Keratinocyte (primary cell): ENCODE data around the gene MAGI2. TPM values are rescaled to one million over a fixed set of nuclear protein-coding genes. Genes with fewer than 3 reads are reported as not detected.

Experiments used
- DNase-seq: peaks from one replicate; pipeline ENCODE4 v3.0.0-alpha.2; 2011; ENCODE audit warnings: low read depth, missing footprints, low spot score
- FAIRE-seq: peaks from 2 replicates; lab custom pipeline; 2011; peaks lifted over from hg19 to GRCh38; lab: Jason Lieb, UNC
- H2AFZ ChIP-seq: 2 replicates; pipeline ENCODE4 v1.6.0; 2012; ENCODE audit warnings: low read length, control low read depth, inconsistent platforms; ENCODE audit not compliant: control insufficient read depth
- H3K27ac ChIP-seq: 2 replicates; pipeline ENCODE4 v1.5.1; 2011; ENCODE audit warnings: low read length; ENCODE audit not compliant: control insufficient read depth, insufficient read depth
- H3K27me3 ChIP-seq: 3 replicates; pipeline ENCODE4 v1.6.0; 2011; ENCODE audit warnings: low read length; ENCODE audit not compliant: control insufficient read depth, insufficient read depth; ENCODE audit errors: extremely low read depth
- H3K36me3 ChIP-seq, 2 experiments: 2 replicates in 1 of 2; 3 replicates in 1 of 2; pipeline ENCODE4 v1.5.1; 2011; ENCODE audit warnings: low read length in 2 of 2, mild to moderate bottlenecking in 1 of 2; ENCODE audit not compliant: control insufficient read depth in 2 of 2, insufficient read depth in 2 of 2; ENCODE audit errors: extremely low read depth in 1 of 2
- H3K4me1 ChIP-seq: 3 replicates; pipeline ENCODE4 v1.5.1; 2011; ENCODE audit warnings: low read length; ENCODE audit not compliant: control insufficient read depth, insufficient read depth; ENCODE audit errors: extremely low read depth
- H3K4me2 ChIP-seq: 3 replicates; pipeline ENCODE4 v1.6.0; 2011; ENCODE audit warnings: low read depth, low read length; ENCODE audit not compliant: control insufficient read depth, insufficient read depth; ENCODE audit errors: extremely low read depth
- H3K4me3 ChIP-seq, 3 experiments: fragments of 200-600 bp in 1 of 3; sonication (generic) in 1 of 3; 2 replicates in 2 of 3; 3 replicates in 1 of 3; pipeline ENCODE4 v1.5.1; 2011 to 2016; ENCODE audit warnings: low read length in 3 of 3, mild to moderate bottlenecking in 3 of 3, control low read depth in 2 of 3, inconsistent platforms in 1 of 3, low read depth in 1 of 3, mixed read lengths in 1 of 3, mixed run types in 1 of 3, moderate library complexity in 1 of 3; ENCODE audit not compliant: control insufficient read depth in 2 of 3, insufficient read depth in 2 of 3; ENCODE audit errors: extremely low read depth in 1 of 3
- H3K79me2 ChIP-seq: 2 replicates; pipeline ENCODE4 v1.6.0; 2012; ENCODE audit warnings: low read length; ENCODE audit not compliant: control insufficient read depth, insufficient read depth
- H3K9ac ChIP-seq: 3 replicates; pipeline ENCODE4 v1.6.0; 2011; ENCODE audit warnings: low read length; ENCODE audit not compliant: control insufficient read depth, insufficient read depth; ENCODE audit errors: extremely low read depth
- H3K9me1 ChIP-seq: 3 replicates; pipeline ENCODE4 v1.6.0; 2011; ENCODE audit warnings: low read length; ENCODE audit not compliant: control insufficient read depth, insufficient read depth; ENCODE audit errors: extremely low read depth
- H3K9me3 ChIP-seq: 2 replicates; pipeline ENCODE4 v1.5.1; 2012; ENCODE audit warnings: low read depth, low read length; ENCODE audit not compliant: control insufficient read depth
- H4K20me1 ChIP-seq: 3 replicates; pipeline ENCODE4 v1.6.0; 2011; ENCODE audit warnings: low read length; ENCODE audit not compliant: control insufficient read depth, insufficient read depth; ENCODE audit errors: extremely low read depth
- CTCF ChIP-seq, 3 experiments: IDR thresholded peaks in 1 of 3; conservative IDR thresholded peaks in 1 of 3; optimal IDR thresholded peaks in 1 of 3; 2 replicates in 2 of 3; 3 replicates in 1 of 3; pipeline versions ENCODE3 to v1.5.1; 2011; ENCODE audit warnings: low read length in 3 of 3, mild to moderate bottlenecking in 3 of 3, moderate library complexity in 2 of 3, control low read depth in 1 of 3, inconsistent platforms in 1 of 3; ENCODE audit not compliant: insufficient read depth in 2 of 3; ENCODE audit errors: extremely low read depth in 1 of 3
- EZH2 ChIP-seq: IDR thresholded peaks from one replicate; pipeline ENCODE4 v1.6.1; 2012; ENCODE audit warnings: inconsistent platforms, mild to moderate bottlenecking, low read length, moderate library complexity
- dilution Hi-C: fragments of 300-500 bp; cut with MboI; formaldehyde crosslinking; loops from one replicate; pipeline ENCODE4 v1.7.0; 2020; ENCODE audit warnings: low sequenced_read_pairs; ENCODE audit not compliant: extremely low pct_ligation_motif_present
- polyA plus RNA-seq, 5 experiments: library from polyadenylated mRNA; depleted of rRNA in 3 of 5; stranded (reverse) in 3 of 5; stranded (forward) in 1 of 5; unstranded in 1 of 5; fragments of >200 nt; gene quantifications; 1 replicate in 1 of 5; 2 replicates in 3 of 5; 3 replicates in 1 of 5; pipeline versions ENCODE4 v1.2.1 to v1.2.3, GENCODE V29; 2011 to 2012; ENCODE audit warnings: missing spikeins in 2 of 5, low read depth in 1 of 5, low replicate concordance in 1 of 5

Gene MAGI2
- polyA plus RNA-seq, 1 donor (not counting 4 experiments of a cell fraction or from before 2014, with no cell fraction given), result 0.07 TPM

DNA sequence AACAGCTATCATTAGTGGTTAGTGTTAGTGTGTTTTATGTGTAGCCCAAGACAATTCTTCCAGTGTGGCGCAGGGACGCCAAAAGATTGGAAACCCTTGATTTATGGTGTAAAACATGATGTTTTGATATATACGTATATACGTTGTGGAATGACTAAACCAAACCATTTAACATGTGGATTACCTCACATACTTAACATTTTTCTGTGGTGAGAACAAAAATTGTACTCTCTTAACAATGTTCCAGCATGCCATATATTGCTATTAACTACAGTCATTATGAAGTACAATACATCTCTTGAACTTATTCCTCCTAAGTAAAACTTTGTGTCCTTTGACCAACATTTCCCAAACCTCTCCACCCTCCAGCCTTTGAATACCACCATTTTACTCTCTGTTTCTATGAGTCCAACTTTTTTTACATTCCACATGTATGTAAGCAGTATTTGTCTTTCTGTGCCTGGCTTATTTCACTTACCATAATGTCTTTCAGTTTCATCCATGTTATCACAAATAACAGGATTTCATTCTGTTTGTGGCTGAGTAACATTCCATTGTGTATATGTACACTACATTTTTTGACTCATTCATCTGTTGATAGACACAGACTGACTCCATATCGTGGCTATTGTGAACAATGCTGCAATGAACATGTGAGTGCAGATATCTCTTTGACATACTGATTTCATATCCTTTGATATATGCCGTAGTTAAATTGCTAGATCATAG lies 42.2 kb upstream of the MAGI2 start:
- Histone ChIP-seq H3K4me2 (peak overlapping the region; percentile 70), H3K9me1 (no peaks in the 10 kb centered on the region), H3K27ac (peak overlapping the region; percentile 83), H3K9ac (peak overlapping the region; percentile 57), H3K36me3 (no peaks in the 10 kb centered on the region), H2AFZ (peak overlapping the region; percentile 73), H3K4me1 (peaks cover 19% of the 10 kb centered on the region), H3K9me3 (no peaks in the 10 kb centered on the region), H4K20me1 (no peaks in the 10 kb centered on the region), H3K4me3 (peak overlapping the region in 2 of 3 experiments; percentile 12 to 39), H3K27me3 (no peaks in the 10 kb centered on the region), H3K79me2 (no peaks in the 10 kb centered on the region)
- dilution Hi-C loops, result no loop called here
- peak; percentile 49 for DNase-seq
- TF ChIP-seq EZH2 (no peak), CTCF (optimal IDR thresholded peaks at IDR 0.05 in 1 of 3, IDR thresholded peaks at IDR 0.05 in 1 of 3, conservative IDR thresholded peaks at IDR 0.05 in 1 of 3; ENCODE audit: extremely low read depth in 1 of 3, insufficient read depth in 2 of 3, low read length in 3 of 3) (no peak)
- FAIRE-seq, result peak; percentile 88

GRCh38 chr7:79494046-79494445 lies 40.6 kb upstream of the MAGI2 start:
- FAIRE-seq, result no peak
- dilution Hi-C loops, result no loop called here
- no peaks in the 10 kb centered on the region for H4K20me1 ChIP-seq

More at GRCh38 chr7:79494046-79494445, 40.6 kb upstream of the MAGI2 start:
- no peak overlapping the region for H3K4me3 ChIP-seq
- no peaks in the 10 kb centered on the region for H3K36me3 ChIP-seq
- no peaks in the 10 kb centered on the region for H3K9me1 ChIP-seq
- H3K27ac ChIP-seq, result no peak overlapping the region
- no peak for DNase-seq
- H2AFZ ChIP-seq, result no peak overlapping the region
- no peak overlapping the region for H3K4me2 ChIP-seq
- H3K27me3 ChIP-seq, result no peaks in the 10 kb centered on the region
- H3K4me1 ChIP-seq, result peaks cover 19% of the 10 kb centered on the region
- H3K79me2 ChIP-seq, result no peaks in the 10 kb centered on the region
- H3K9me3 ChIP-seq, result no peaks in the 10 kb centered on the region
- no peak for TF ChIP-seq CTCF (optimal IDR thresholded peaks at IDR 0.05 in 1 of 3, IDR thresholded peaks at IDR 0.05 in 1 of 3, conservative IDR thresholded peaks at IDR 0.05 in 1 of 3; ENCODE audit: extremely low read depth in 1 of 3, insufficient read depth in 2 of 3, low read length in 3 of 3)
- TF ChIP-seq EZH2, result no peak
- H3K9ac ChIP-seq, result no peak overlapping the region
